Stimulated activated CD4-positive, alpha-beta T cell treated with anti-CD3 and anti-CD28 coated beads, Interleukin-12 subunit alpha, Interleukin-12 subunit beta, amount 100 ng/mL, for 24 hours (primary cell): ENCODE measurements around the gene PNPO.
A peak's percentile ranks its signal among the peaks of the same experiment; 100 is the strongest.

Experiments used
- DNase-seq, 2 experiments: peaks; one replicate each; pipeline ENCODE4 v3.0.0-alpha.2; 2020; ENCODE audit warnings: low read depth in 2 of 2

Gene PNPO

DNA sequence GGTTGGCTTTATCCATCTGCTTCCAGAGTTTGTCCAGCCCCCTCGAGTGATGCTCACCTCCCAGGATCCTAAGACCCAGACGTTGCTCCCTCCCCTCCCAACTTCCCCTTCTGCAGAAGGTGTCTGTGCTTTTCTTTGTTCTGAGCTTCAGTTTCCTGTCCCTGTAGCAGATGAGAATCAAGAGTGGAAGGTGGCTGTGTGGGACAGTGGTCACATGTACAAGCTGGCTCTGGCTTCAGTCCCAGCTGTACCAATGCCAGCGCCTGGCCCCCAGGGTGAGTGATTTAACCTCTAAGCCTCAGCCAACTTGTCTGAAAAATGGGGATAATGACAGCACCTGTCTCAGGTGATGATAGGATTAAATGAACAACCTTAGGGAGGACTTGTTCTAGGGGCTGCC lies 8.6 kb downstream of the PNPO start:
- no peak for DNase-seq

DNA sequence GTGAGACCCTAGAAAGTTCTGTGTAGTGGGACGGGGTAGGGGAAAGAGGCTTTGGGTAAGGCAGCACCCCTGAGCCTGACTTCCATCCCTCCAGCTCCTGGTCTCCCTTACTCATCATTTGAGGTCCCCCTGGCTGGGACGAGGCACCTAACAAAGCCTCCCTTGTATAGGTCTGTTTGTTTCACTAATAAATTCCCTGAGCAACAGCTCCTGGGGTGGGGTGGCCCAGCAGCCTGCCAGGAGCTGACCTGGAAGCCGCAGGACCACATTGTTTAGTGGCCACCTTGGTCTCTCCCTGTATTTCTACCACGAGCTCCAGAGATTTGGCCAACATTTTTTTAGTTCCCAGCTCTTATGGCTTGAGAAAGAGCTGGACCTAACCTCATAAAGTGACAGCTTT lies 9.1 kb downstream of the PNPO start:
- no peak for DNase-seq

DNA sequence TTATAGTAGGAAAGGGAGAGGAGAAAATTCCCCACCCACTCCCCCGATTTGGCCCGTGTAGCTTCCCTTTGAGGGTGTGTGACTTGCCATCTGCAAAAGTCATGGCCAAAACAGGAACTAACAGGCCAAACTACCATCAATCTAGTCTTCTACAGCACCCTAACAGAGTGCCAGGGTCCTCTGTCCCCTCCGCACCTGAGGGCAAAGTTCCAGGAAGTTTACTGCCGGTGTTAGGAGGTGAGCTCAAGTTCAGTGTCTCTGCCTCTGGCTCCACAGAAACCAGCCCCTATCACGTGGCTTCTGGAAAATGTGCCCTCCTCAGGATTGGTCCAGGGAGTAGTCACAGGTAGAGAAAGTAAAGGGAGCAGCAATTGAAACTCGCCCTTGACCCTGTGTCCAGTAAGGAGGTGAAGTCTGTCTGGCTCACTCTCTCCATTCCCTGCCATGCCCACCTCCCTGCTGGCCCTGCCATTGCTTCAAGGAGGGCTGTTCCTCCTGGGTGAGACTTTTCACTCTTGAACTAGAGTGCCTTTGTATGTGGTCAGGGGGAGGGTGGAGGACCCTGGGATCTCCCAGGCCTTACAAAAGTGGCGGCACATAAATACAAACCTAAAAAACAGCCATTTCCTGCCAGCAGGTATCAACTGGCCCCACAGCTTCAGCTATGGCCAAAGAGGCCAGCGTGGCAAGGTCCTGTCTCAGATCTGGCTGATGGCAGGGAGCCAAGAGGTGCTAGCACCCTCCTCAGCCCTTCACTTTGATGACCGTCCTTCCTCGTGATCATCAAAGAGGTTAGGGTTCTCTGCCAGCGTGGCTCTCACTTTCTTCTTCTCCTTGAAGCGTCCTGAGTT lies 11.0 kb downstream of the PNPO start:
- no peak for DNase-seq

DNA sequence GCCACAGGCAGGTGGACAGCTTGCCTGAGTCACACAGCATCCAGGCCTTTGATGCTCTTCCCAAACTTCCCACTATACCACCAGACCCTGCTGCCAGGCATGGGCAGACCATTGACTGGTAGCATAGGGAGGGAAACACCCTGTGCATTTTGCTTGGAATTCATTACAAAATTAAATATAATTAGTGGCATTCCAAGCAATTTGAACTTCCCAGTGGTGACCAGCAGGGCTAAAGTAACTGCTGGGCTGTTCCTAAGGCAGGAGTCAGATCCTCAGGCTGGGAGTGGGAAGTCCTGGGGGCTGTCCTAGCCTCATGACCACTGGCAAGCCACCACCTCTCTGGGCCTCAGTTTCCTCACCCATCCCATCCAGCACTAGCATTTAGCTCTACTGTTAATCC lies 12.5 kb downstream of the PNPO start:
- DNase-seq: no peak

DNA sequence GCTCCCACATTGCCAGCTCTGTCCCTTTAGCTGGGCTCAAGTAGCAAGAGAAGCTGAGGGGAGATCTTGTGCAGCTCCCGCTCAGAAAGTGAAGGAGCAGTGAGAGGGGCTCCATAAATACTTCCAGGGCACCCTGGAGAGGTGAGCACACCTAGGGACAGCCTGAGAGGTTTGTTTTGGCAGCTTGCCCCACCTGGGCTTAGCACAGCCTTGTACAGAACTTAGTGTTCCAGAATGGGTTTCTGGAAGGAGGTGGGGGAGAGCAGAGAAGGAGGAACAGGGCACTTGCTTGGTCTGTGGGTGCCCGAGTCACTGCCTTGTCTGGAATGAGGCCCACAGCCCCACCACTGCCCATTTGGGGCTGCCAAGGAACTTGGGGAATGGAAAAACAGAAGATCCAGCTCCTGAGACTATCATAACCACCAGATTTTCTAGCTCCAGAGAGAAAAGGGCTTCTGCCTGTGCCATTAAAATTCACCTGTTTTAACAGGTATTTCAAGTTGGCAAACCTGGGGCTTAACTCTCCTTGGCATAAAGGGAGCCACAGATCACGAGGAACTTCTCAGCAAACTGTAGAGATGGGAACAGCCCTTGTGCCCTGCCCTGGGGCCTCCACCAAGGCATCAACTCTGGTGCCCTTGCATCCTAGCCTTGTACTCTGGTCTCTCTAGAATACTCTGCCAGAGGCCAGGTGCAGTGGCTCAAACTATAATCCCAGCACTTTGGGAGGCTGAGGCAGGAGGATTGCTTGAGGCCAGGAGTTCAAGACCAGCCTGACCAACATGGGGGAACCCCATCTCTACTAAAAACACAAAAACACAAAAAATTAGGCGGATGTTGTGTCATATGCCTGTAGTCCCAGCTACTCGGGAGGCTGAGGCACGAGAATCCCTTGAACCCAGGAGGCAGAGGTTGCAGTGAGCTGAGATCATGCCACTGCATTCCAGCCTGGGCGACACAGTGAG lies 14.4 kb downstream of the PNPO start:
- DNase-seq: no peak

DNA sequence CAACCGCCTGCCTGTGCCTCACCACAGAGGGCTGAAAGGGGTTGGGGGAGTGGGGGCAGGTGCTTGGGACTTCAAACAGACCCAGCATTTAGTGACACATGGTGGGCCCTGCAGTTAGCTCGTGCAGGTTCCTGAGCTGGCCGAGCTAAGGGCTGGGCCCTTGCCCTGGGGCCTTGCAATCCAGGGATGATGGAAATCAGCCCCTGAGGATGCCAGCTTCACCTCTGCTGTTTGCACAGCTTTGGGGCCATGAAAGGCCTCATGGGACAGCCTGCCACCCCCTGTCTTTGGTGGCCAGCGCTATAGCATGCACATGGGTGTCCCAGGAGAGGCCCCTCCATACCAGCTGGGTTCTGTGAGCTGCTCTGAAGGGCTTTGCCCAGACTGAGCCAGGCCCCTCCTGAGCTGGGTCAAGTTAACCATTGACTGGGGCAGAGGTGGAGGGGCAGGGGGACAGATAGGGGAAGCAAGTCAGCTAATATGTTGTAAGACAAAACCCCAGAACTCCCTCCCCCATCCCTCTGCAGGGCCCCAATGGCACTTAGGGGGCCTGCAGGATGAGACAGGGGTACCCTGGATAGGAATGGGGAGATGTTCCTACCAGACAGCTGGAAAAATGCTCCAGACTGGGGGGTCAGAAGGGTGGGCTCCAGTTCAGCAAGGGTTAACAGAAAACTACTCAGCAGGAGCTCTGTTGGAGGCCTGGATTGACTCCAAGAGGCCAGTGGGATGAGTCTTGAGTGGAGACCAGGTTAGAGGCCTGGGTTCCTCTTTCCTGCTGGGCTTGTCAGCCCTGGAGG lies 15.6 kb downstream of the PNPO start:
- DNase-seq: no peak

DNA sequence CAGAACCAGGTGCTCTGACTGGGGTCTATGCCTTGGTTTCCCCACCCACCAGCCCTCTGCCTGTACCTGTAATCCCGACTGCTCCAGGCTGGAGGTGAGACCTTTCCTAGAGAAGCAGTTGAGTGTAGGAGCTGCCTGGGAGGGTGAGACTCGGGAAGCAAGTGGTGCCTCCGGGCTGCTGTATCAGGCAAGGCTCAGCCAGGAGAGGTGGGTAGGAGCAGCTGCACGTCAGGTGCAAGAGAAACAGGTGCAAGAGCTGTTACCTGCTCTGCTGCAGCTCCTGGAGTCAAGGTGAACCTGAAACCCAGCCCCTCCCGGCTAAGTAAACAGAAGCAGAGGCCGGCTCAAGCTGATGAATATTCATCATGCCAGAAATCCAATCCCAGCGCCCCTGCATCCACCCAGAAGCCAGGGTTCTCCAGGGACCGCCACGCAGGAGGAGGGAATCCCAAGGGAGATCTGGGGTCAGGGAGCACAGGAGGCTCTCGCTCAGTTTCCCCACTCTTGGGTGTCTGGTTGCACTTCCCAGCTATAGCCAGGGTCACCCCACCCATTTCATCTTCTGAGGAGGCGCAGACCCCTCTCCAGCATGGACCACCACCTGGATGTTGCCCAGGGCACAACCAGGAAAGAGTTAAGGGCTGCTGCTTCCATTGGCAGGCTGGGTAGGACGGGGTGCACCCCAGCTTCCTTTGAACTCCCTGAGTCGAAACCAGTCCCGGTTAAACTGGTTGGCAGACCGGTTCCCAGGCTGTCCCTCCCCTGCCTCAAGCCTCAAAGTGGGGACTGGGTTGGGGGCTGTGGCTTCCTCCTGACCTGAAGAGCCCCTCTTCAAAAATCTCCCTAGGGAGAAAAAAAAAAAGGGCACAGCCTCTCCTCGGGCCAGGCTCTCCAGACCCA lies 16.5 kb downstream of the PNPO start, which contains the start of gene PRR15L:
PRR15L (minus strand) TSS at position 293 of the 900 bp plus-strand sequence. CDS start 4,649 bp downstream, outside the sequence.
- DNase-seq: no peak

DNA sequence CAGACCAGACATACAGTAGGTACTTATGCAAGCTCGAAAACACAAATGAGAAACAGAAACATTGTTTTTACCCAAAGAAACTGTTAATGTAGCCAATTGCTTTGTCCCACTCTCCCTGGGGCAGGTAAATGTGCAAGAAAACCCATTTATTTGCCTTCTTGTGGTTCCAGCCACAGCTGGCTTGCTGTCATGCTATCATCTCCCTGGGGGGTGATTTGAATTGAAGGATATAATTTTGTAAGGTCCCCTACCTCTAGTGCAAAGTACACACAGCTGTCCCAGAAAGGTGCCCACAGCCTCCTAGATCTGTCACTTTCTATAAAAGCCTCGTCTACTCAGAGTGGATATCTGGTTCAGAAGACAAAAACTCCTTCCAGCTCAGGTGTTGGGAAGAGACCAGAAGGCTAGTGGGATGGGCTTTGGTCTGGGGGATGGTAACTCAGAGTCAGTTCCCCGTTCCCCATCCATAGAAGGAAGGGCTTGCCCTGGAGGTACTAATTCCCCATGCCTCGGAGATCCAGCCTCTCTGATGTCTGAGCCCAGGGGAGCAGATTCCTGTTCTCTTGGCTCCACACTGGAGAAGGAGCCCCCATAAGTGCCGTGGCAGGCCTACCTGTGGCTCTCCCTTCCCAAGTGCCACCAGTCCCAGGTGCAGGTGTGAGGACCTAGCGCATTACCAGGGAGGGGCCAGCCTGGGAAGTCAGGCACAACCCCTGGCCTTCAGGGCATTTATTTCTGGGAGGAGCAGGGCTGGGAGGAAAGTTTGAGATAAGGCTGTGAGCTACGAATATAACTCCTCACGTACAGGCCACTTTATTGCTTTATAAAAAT lies 18.7 kb downstream of the PNPO start:
- no peak for DNase-seq

DNA sequence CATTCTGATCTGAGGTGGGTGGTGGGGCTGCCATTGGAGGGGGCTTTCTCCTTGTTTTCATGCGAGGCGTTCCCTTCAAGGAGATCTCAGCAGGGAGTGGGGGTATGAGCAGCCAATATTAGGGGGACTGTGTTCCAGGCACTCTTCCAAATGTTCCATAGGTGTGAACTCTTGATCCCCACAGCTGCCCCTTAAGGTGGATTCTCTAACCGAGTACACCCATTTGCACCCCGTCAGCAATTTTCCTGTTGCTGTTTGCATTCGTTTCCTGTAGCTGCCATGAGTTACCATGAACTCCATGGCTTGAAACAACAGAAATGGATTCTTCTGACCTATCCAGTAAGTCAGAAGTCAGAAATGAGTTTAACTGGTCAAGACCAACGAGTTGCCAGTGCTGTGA lies 20.0 kb downstream of the PNPO start:
- no peak for DNase-seq

DNA sequence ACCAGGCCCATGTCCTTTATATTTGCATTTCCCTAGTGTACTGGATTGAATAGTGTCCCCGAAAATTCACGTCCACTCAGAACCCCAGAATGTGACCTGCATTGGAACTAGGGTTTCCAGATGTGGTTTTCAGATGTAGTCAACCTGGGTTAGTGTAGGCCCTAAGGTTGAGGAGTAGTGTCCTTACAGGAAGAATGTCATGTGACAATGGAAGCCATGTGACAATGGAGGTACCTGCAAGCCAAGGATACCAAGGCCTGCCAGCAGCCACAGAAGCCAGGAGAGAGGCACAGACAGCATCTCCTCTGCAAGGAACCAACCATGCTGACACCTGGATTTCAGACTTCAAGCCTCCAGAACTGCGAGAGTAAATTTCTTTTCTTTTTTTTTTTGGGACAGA lies 21.5 kb downstream of the PNPO start:
- DNase-seq: no peak

DNA sequence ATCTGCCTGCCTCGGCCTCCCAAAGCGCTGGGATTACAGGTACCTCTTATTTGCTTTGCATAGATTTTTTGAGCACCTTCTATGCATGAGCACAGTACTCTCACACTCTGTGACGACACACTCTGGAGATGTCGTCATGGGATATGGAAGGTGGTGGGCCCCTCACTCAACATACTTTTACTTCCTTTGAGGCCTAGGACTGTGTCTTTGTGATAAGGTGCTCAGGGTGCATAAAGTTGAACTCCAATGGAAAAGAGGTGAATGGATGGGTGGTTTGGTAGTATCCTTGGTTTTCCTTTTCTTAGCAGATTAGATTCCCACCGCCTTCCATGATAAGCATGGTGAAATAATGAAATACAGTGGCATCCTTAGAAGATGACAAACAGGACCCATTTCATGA lies 23.5 kb downstream of the PNPO start:
- DNase-seq: no peak

DNA sequence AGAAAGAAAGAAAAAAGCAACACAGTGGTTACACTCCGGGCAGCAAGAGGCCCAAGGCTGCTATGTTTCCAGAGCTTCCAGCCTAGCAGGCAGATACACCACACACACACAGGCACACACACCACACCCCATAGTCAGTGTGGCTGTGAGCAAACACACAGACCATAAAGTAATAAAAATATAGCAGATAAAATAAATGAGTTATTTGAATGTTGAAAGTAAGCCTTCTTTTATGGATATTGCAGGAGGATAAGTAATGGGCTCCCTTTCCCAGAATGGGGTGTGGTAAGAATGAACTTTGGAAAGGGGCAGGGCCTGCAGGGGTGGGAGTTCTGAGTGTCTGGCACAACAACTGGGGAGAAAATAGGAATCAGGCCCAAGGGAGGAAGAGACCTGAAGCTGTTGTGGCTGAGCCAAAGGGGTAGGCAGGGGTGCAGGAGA lies 24.7 kb downstream of the PNPO start:
- DNase-seq: no peak

DNA sequence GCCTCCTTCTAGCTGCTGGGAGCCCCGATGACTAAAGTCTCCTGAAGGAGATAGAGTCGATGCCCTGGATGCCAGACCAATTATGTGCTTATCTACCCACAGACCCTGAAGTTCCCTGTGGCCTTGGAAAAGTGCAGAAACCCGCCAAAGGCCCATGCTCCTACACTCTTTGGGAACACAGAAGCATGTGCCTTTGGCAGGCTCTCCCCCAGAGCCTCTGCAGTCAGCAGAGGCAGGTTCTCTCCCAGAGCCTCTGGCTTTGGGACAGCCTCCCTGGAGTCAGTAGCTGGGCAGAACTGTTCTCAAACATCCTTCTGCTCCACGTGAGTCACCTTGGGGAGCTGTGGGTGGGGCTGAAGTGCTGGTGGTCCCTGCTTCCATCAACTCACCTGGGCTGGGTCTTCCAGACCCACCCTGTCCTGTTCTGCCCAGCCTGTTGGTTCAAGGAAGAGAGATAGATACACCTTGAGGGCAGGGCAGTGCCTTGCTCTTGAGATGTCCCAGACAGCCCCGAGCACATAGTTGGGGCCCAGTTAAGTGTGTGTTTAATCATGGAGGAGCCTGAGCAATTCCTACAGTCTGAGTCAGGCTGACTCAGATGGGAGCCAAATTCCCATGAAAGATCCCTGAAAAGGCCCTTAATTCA lies 26.4 kb downstream of the PNPO start:
- no peak for DNase-seq

DNA sequence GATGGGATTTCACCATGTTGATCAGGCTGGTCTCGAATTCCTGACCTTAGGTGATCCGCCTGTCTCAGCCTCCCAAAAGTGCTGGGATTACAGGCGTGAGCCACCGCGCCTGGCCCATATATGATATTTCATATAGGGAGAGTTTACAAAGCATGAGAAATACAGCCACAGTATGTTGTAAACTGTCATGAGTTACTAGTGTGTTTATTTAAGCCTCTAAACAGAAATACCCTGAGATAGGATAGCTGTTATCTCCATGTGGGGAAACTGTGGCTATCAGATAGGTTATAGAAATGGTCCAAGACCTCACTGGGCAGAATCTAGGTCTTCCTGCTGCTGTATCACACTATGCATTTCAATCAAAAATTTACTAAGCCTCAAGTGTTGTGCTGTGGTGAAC lies 27.5 kb downstream of the PNPO start:
- DNase-seq: no peak

DNA sequence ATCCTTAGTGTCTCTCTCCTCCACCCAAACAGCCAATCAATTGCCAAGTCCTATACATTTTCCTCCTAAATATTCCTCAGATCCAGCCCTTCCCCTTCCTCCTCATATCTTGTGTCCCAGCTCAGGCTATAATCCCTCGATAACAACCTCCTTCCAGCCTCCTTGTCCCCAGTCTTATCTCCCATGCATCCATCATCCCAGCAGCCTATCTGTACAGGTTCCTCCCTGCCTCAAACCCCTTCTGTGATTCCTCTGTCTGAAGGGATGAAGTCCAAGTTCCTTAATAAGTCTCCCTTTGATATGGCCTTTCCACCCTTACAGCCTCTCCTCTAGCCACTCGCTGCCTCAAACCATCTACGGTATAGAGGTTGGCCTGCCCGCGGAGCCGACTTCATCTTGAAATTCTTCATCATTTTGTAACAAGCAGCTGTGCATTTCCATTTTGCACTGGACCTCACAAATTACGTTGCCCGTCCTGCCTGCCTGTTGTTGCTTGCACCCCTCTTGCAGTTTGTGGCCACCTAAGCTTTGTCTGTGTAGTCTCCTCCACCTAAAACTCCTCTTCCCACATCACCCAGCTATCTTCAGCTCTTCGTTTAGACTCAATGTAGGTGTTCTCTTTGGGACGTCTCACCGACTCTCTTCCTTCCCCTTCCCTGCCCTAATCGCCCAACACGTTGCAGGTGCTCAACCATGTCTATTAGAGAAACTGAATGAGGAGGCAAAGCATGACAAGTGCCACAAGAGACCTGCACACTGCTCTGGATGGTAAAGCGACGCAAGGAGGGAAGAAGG lies 28.8 kb downstream of the PNPO start:
- DNase-seq: no peak

DNA sequence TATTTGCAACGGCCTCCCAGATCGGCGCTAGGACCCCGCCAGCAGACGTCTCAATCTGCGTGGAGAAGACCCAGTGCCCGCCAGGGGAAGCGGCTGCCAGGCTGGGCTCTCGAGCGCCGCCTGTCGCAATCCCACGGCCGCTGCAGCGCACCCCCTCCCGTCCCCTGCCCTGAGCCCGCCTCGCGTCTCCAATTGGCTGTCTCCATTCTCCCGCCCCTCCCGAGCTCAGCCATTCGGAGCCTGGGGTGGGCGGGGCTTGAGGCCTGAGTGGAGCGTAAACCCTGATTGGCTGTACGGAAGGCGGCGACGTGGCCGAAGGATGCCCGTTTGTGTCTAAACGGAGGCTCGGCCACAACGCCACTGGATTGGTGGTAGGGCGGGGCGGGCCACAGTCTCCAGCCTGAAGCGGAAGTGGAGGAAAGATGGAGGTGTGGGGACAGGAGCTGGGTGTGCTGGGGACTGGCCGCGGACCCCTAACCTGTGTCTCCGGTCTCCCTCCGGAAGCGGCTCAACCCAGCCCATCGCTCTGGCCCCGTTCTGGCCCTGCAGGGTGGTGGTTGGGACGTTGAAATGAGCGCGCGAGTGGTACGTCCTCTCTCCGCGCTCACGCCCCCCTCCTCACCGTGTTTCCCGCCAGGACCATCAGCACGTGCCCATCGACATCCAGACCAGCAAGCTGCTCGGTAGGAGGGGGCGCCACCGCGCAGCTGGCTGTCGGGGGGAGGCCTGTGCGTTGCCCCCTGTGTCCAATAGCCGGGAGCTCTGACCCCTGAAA lies 29.5 kb downstream of the PNPO start, which contains the start of gene CDK5RAP3:
CDK5RAP3 (plus strand) TSS at position 389 of the 775 bp plus-strand sequence; CDS start at position 423, 34 bp downstream.
- peak; percentile 99 to 100 for DNase-seq

DNA sequence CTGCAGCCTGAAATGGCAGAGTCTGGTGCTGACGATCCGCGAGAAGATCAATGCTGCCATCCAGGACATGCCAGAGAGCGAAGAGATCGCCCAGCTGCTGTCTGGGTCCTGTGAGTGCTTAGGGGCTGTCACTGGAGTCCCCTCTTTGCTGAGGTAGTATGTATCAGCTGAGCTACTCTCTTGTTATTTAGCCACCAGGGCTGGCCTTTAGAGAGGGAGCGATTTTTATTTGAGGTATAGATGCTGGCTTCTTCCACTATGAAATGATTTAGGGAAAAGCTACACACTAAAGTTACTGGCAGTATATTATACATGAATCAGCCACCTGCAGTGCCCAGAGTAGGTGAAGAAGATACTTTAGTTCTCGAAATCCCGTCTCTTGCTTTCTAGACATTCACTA lies 32.2 kb downstream of the PNPO start:
- DNase-seq: no peak
